Activated CD4-positive, alpha-beta T cell treated with anti-CD3 and anti-CD28 coated beads for 24 hours (primary cell): ENCODE results near the gene ARL9.
"Not testable (repeated sequence)": the region's sequence is repeated elsewhere in the genome, so short reads cannot be mapped to it uniquely, and the experiment has no call there.

Experiments
- DNase-seq, 2 donors: peaks; one replicate each; pipeline ENCODE4 v3.0.0-alpha.2; 2020; ENCODE audit warnings: low read depth in 2 of 2

The ARL9 gene, protein sequence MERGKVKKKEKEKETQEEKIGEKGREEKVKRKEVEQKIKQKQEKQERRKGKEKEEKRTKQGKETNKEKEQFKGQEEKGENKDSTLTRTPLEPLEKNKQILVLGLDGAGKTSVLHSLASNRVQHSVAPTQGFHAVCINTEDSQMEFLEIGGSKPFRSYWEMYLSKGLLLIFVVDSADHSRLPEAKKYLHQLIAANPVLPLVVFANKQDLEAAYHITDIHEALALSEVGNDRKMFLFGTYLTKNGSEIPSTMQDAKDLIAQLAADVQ

DNA sequence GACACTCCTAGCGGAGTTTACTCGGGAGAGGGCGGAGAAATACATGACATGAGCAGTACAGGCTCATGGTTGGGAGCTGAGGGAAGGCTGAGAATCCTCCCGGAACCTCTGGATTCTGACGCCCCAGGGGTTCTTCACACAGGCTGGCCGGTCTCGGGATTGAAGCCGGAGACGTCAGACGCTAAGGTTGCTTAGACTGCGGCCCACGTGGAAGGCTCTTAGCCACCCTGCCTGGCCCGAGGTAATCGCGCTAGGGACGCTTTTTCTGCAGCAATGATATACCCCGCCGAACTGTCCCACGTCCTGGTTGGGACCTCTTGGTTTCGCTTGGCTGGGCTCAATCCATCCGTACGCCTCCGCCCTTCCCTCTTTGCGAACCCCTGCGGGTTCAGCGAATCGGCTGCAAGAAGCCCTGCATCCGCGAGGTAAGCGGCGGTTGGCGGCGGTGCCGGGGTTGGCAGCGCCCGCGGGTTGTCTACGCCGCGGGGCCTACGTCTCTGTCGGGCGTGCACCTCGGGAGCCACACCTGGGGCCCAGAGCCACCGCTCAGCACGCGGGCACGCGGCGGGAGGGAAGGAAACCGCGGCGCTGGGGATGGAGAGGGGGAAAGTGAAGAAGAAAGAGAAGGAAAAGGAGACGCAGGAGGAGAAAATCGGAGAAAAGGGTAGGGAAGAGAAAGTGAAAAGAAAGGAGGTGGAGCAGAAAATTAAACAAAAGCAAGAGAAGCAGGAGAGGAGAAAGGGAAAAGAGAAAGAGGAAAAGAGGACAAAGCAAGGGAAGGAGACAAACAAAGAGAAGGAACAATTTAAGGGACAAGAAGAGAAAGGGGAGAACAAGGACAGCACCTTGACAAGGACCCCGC, at the start of gene ARL9:
Gene ARL9 (plus strand): TSS at position 523 of the 862 bp plus-strand sequence. CDS start 72 bp downstream, at position 595.
- DNase-seq, result peak; percentile 38 to 47

DNA sequence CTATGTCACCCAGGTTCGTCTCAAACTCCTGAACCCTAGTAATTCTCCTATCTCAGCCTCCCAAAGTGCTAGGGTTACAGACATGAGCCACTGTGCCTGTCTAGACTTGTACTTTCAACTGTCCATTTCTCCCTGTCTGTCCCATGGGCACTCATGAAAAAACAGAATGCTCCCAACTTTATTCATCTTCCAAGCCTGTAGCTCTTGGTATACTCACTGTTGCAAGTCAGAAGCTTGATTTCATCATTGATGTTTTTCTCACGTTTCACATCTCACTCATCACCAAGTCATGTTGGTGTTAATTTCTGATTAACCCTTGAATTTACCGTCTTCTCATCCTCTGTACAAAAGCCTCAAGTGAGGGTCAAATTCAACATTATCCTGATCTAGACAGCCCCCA, 45.5 kb upstream of the ARL9 start:
- DNase-seq, result no peak

DNA sequence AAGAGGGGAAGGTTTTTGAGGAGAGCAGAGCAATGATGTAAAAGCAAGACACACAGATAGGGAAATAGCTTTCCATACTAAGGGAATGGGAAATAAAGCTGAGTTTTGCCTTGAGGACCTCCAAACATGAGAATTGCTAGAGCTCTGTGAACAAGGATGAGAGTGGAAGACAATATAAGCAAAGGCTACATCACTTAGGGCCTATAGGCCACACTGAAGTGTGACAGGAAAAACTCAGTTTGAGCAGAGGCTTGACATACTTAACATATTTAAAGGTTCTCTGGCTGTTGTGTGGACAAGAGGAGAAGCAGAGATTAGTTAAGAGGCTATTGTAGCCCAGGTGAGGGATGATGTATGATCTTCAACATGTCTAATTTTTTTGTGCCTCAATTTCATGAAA, 43.4 kb upstream of the ARL9 start:
- no peak for DNase-seq

DNA sequence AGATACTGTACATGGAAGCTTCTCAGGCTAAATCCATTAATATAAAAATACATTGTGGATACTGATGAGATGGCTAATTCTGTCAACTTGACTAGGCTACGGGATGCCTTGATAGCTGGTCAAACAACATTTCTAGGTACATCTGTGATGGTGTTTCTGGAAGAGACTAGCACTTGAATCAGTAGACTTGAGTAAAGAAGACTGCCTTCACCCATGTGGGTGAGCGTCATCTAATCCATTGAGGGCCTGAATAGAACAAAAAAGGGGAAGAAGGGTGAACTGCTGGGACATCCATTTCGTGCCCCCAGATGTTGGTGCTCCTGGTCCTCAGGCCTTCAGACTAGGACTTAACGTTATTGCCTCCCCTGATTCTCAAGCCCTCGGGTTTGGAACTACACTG, 41.9 kb upstream of the ARL9 start:
- no peak for DNase-seq

DNA sequence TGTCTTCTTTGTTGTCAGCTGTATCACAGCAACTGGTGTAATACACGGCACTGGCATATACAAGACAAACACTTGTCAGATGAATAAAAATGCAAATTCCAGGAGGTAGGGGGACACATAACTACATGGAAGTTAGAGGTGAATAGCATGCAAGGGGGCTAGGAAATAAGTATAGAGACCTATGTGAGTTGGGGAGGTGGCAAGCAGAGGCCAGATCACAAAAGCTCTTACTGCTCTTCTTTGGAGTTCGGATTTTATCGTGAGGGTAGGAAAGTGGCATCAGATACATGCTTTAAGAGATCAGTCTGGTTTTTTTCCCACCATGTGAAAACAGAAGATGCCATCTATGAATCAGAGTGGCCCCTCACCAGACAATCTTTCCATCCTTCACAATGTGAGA, 41.0 kb upstream of the ARL9 start:
- no peak for DNase-seq

DNA sequence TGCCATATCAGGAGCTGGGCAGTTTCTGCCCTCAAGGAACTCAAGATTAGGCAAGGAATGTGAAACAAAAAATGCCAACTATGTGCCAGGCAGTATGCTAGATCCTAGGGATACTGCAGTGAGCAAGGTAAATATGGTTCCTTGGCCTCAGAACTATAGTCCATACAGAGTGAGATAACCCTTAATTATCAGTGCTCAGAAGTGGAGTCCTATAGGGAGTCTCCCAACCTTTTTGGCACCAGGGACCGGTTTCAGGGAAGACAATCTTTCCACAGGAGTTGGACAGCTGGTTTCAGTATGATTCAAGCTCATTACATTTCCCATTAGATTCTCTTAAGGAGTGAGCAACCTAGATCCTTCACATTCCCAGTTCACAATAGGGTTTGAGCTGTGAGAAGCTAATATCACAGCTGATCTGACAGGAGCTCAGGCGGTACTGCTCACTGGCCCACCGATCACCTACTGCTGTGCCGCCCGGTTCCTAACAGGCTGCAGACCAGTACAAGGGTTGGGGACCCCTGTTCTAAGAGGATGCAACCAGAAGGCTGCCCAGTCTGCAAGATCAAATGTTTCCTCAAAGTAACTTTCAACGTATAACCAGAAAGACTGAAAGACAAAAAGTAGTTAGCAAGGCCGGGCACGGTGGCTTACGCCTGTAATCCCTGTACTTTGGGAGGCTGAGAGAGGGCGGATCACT, 39.8 kb upstream of the ARL9 start:
- DNase-seq, result no peak

DNA sequence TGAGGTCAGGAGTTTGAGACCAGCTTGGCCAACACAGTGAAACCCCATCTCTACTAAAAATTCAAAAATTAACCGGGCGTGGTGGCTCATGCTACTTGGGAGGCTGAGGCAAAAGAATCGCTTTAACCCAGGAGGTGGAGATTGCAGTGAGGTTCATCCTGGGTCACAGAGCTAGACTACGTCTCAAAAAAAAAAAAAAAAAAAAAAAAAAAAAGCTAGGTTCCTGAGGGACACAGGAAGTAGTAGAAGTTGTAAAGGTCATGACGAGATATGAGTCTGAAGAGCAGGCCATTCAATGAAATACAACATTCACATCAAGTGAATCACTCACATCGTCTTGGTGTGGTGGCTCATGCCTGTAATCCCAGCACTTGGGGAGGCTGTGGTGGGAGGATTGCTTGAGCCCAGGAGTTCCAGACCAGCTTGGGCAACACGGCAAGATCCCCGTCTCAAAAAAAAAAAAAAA, 39.3 kb upstream of the ARL9 start:
- DNase-seq, result not testable (repeated sequence)

DNA sequence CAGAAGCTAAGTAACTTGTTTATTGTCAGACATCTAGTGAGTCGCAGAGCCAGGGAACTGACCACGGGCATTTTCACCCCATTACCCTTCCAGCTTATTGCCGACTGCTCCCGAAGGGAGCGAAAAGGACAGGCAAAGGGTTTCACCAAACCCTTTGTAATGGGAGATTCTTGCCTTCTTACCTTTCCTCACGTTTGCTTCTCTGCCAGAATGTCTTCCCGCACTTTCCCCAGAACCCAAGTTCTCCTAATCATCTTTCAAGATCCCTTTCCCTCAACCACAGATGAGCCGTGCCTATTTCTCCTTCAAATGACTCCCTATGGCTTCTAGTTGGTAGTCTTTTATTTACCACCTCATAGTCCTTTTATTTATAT, 38.7 kb upstream of the ARL9 start:
- DNase-seq, result no peak

DNA sequence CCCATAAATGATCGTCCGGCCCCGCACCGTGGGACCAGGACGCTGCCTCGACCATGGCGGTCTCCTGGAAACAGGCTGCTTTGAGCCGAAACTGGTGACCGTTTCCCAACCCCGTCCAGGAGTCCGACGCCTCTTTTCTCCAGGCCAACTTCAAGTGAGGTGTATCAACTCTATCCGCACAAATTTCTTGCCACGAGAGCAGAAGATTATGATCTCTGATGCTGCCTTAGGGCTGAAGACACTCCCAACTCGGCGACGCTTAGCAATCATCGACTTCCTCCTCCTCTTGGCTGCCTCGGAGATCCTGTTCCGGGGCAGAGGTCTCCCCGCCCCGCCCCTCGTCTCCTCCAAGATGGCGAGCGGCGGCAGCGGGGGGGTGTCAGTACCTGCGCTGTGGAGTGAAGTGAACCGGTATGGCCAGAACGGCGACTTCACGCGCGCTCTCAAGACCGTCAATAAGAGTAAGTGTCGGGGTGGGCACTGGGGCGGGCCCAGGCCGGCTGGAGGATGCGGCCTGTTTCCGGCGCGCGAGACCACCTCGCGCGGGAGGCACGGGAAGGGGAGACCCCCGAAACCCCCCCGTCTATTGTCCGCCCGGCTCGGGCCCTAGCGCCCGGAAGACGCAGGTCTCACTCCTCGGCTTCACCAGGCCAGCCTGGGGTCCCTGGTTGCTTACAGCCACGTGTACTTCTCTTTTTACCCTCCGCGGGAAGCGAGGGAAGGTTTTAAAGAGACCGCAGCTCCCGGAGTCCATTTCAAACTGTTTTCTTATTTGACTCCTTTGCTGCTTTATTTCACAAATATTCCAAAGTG, 38.1 kb upstream of the ARL9 start, which contains the start of gene SRP72:
Gene SRP72 (plus strand): TSS at position 334 of the 813 bp plus-strand sequence. CDS start 19 bp downstream, at position 353.
- DNase-seq, result peak; percentile 78 to 79

DNA sequence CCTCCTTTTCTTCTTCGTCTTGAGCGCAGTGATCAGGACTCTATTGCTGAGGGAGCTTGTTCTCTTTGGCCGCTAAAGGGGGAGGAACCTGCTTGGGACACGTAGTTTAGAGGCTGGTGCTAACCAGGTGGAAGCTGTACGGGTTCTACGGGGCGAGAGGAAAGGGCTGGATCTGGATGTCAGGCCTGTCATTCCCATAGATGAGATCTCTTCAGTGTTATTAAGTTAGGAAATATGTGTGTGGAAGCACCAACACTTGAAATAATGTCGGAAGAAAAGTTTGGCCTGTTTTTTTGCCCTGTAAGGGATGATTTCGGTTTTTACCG, 37.5 kb upstream of the ARL9 start:
- no peak for DNase-seq

DNA sequence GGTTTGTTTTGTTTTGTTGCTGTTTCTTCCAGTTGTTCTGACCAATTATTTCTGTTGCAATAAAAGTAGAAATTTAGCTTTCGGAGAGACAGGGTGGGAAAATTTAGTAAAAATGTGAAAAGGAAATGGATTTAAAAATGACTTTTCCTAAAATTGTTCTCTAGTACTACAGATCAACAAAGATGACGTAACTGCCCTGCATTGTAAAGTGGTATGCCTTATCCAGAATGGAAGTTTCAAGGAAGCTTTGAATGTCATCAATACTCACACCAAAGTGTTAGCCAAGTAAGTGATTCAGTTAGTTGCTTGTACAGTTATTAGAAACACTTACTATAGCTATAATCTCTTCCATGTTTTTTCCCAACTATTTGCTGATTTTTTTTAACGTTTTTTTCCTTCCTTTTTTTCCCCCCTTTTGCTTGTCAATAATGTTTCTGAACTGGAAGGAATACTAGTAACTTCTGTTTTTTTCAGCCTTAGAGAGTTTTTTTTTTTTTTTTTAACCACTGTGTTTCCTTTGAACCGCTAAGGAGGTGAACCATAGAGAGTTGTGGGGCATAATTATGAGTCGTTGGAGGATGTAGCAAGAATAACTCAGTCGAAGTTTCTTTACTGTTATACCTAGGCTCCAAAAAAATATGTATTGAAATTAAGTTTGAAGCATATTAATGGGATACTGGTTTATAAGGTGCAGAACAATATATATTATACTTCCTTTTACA, 35.9 kb upstream of the ARL9 start:
- DNase-seq, result no peak

DNA sequence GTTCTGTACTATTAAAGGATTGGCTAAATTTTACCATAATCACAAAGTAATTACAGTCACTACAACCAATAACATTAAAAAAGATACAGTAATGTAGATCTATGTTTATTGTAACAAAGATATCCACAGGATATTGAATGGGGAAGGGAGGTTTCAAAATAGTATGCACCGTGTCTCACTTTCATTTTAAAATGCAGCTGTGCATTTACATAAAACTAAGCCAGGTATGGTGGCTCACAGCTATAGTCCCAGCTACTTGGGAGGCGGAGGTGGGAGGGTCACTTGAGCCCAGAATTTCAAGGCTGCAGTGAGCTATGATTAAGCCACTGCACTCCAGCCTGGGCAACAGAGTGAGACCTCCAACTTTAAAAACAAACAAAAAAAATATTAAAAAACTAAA, 29.7 kb upstream of the ARL9 start:
- DNase-seq, result no peak

DNA sequence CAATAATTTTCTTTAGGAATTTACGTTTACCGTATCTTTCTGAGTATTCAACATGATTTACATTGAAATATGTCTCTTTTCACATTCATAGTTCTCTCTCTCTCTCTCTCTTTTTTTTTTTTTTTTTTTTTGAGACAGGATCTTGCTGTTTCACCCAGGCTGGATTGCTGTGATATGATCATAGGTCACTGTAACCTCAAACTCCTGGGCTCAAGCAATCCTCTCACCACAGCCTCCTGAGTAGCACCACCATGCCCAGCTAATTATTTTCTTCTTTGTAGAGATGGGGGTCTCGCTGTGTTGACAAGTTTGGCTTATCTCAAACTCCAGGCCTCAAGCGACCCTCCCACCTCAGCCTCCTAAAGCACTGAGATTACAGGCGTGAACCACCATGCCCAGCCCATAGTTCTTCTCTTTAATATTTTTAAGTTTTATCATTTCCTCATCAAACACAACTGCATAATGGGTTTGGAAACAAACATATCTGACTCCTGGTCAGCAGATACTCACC, 28.3 kb upstream of the ARL9 start:
- no peak for DNase-seq

DNA sequence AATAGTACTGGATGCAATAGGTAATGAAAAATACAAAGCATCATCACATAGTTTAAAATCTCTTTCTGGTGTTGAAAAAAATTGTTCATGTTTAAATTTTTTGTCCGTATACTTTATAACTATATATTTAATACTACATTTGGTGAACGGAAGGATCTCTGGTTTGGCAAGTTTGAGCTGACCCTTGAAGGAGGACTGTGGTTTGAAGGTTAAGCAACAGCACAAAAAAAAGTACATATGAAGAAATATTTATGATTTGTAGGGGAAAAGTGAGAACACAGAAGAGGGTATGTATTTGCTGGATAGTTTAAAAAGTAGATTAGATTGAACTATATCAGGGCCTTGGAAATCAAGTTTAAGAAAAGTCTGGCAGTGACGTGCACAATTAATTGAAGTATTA, 24.9 kb upstream of the ARL9 start:
- no peak for DNase-seq

DNA sequence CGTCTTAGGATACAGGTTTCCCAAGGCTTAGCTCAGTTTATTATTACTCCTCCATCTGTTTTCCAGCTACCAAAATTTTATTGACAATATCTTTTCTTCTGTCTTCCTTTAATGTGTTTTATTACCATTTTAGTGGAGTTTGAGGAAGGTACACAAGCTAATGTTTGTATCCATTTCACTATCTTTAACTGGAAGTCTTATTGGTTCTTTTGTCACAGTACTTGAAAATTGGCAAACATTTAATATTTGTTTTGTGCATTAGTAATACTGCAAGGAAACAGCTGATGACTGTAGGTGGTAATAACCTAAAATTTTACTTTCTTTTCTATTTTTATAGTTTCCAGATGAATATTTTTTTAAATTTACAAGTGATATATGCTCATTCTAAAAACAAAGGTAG, 9.3 kb upstream of the ARL9 start:
- DNase-seq, result no peak

DNA sequence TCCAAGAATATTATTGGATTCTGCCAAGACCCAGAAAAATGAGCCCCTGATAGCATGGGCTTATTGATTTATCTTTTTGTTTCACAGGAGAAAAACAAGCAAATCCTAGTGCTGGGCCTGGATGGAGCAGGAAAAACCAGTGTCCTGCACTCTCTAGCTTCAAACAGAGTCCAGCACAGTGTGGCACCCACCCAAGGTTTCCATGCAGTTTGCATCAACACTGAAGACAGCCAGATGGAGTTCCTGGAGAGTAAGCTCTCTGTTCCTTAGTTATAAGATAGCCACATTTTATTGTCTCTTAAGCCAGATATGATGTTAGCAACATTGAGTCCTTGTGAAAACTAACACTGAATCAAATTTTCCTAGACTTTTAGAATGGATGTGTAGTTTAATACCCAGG, 5.5 kb downstream of the ARL9 start:
- no peak for DNase-seq

DNA sequence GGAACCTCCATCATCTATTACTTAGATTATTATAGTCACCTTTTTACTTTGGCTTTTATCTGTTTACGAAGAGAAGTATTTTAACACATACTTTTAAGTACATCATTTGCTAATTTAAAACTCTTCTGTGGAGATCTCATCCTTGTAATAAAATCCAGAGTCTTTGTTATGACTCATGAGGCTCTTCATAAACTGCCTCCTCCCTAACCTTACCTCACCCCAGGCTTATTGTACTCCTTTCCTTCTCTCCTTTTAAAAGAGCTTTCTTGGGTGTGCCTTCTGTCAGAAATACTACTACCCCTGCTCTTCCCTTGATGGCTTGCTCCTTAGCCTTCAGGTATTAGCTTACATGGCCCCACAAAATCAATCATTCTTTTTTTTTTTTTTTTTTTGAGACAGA, 6.6 kb downstream of the ARL9 start:
- no peak for DNase-seq

DNA sequence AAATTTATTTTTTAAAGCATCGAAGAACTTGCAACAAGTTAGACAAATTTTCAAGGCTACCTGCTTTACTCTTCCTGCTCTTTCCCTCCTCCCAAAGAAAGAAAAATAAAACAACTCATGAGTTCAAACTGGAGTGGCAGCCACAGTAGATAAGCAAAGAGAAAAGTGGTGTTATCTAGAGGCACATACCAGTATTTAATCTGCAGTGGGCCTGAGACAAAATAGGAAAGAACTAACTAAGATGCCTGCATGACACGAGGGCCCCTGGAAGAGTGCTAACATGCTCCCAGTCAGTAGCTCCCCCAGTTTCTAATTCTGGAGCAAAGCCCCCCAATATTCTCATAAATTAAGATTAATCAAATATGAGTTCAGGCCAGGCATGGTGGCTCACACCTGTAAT, 7.9 kb downstream of the ARL9 start:
- DNase-seq, result no peak

DNA sequence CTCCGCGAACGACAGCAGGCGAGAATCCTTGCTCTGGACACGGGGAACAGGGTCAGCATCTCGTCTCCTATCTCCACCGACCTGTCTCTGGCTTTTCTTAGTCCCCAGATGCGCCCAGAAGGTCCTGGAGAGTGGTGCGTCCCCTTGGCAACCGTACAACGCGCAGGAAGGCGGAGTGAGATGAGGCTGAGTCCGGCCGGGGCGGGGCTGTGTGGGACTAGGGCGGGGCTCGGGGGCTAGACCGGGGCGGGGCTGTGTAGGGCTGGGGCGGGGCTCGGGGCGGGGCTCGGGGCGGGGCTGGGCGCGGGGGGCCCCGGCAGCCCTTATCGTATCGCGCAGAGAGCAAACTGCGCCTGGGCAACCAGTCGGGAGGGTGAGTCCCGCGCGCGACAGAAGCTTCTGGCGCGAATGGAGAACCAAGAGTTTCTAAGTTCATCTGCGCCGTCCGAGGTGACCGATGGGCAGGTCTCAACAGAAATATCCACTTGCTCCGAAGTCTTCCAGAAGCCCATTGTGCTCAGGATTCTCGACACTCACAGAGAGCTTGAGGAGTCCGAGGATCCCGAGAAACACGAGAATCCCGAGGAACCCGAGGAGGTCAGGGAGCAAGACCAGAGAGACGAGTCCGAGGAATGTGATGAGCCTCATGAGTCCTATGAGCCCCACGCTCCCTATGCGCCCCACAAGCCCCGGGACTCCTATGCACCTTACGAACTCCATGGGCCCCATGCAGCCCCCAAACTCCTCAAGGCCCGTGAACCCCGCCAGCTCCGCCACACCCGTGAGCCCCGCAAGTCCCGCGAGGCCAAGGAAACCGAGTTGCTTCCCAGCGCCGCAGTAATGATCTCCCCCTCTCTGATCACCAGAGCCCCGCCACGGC, 24.9 kb downstream of the ARL9 start:
- peak; percentile 73 to 78 for DNase-seq
